ENCODE data around the gene AFMID.

AFMID gene

DNA sequence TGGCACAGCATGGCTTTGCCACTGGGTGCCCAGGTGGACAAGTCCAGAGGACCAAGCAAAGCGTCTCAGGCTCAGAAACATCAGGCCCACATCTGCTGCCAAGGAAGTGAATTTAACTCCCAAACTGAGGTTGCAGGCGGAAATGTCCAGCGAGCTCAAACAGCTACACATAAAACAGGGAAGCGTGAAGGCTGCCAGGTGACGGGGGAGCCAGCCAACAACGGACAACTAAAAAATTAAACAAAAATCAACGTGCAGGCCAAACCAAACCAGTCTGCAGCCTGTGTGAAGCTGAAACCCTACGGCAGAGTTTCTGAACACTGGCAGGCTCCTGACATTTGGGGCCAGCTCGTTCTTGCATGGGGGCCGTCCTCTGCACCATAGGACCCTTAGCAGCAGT lies 2.8 kb upstream of the AFMID start:
- TF ChIP-seq, protein P1, sequence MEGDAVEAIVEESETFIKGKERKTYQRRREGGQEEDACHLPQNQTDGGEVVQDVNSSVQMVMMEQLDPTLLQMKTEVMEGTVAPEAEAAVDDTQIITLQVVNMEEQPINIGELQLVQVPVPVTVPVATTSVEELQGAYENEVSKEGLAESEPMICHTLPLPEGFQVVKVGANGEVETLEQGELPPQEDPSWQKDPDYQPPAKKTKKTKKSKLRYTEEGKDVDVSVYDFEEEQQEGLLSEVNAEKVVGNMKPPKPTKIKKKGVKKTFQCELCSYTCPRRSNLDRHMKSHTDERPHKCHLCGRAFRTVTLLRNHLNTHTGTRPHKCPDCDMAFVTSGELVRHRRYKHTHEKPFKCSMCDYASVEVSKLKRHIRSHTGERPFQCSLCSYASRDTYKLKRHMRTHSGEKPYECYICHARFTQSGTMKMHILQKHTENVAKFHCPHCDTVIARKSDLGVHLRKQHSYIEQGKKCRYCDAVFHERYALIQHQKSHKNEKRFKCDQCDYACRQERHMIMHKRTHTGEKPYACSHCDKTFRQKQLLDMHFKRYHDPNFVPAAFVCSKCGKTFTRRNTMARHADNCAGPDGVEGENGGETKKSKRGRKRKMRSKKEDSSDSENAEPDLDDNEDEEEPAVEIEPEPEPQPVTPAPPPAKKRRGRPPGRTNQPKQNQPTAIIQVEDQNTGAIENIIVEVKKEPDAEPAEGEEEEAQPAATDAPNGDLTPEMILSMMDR (IDR thresholded peaks at IDR 0.05; ENCODE audit: low read depth, low read length, missing control alignments): no peak
- H3K4me3 ChIP-seq (ENCODE audit: low read depth, low read length): no peak overlapping the region
- DNase-seq (ENCODE audit: low read depth): no peak

DNA sequence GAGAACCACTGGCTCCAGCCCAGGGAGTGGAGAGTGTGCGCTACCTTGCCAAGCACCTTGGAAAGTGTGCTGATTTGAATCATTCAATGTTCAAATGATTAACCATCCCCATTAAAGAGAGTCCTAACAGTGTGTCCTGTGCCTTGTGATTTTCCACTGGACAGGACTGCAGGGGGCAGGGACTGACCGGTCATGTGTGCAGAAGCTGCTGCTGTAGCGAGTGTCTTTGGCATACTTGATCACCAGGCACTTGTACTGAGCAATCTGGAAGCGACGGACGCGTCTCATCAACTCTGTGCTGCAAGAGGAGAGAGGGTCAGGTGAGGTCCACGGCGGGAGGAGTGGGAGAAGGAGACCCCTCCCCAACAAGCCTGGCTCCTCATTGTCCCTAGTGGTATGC lies 2.3 kb upstream of the AFMID start:
- H3K4me3 ChIP-seq (ENCODE audit: low read depth, low read length): no peak overlapping the region
- TF ChIP-seq, protein P1 (IDR thresholded peaks at IDR 0.05; ENCODE audit: low read depth, low read length, missing control alignments): no peak
- DNase-seq (ENCODE audit: low read depth): no peak

DNA sequence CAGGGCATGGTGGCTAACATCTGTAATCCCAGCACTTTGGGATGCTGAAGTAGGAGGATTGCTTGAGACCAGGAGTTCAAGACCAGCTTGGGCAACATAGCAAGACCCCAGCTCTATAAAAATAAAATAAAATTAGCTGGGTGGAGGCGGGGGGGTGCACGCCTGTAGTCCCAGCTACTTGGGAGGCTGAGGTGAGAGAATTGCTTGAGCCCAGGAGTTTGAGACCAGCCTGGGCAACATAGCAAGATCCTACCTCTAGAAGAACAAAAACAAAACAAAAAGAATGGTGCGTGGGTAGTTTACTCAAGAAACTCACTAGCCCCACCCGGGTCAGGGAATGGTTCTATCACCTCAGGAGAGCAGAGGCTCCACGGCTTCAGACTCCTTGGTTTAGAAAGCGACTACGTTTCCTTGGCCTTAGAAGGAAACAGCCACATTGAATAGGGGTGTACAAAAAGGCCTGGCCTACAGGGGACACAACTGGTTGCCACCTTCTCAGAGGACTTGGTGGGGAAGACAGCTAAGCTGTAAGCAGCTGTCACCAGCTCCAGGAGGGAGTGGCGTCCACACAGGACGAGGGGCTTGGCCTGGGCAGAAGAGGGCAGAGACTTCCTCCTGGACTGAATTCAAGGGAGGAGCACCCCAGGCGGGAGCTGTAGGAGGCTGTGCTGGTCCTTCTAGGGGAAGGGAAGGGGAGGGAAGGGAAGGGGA lies 1.0 kb upstream of the AFMID start:
- peak overlapping the region; percentile 60 for H3K4me3 ChIP-seq (ENCODE audit: low read depth, low read length)
- TF ChIP-seq, protein P1 (IDR thresholded peaks at IDR 0.05; ENCODE audit: low read depth, low read length, missing control alignments): no peak
- DNase-seq (ENCODE audit: low read depth): no peak

DNA sequence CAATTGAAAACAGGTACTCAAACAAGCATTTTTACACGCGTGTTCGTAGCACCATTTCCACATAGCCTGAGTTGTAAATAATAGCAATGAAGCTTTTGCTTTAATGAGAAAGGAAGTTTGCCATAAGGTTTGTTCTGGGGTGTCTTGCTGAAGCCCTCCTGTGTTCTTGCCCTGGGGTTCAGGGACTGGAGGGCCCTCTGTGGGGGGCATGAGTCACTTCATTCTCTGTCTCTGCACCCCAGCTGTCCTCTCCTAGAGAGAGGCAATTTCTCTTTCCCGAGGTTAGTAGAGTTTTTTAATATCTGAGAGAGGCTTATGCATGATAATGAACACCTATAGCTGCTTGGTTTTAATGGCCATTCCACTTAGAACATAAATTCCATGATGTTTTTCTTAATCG lies 9.6 kb downstream of the AFMID start:
- H3K4me3 ChIP-seq (ENCODE audit: low read depth, low read length): no peak overlapping the region
- TF ChIP-seq, protein P1 (IDR thresholded peaks at IDR 0.05; ENCODE audit: low read depth, low read length, missing control alignments): no peak
- DNase-seq (ENCODE audit: low read depth): no peak

DNA sequence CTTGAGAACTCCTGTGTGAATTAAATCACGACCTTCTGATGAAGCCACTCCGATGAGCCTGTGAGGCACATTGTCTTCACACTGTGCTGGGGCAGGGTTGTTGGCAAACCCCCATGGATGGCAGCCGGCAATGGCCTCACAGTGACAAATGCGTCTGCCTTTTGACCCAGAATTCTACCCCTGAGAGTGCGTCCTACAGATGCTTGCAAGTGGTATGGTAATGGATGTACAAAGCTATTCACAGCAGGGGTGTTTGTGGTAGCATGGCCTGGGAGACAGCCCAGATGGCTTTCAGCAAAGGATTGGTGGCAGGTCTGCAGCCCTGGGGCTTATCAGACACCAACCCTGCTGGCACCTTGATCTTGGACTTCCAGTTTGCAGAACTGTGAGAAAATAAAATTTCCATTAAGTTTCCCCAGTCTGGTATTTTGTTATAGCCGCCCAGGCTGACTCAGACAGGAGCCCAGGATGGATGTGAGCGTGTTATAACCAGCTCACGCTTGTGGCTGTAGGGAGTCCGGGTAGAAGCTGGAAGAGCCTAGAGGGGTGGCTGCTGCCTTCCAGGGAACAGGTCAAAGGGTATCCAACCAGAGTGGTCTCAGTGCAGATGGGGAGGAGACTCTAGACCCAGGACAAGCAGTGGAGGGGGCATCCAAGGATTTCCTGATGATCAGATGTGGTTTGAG lies 10.1 kb downstream of the AFMID start:
- no peak overlapping the region for H3K4me3 ChIP-seq (ENCODE audit: low read depth, low read length)
- no peak for DNase-seq (ENCODE audit: low read depth)
- TF ChIP-seq, protein P1 (IDR thresholded peaks at IDR 0.05; ENCODE audit: low read depth, low read length, missing control alignments): no peak

DNA sequence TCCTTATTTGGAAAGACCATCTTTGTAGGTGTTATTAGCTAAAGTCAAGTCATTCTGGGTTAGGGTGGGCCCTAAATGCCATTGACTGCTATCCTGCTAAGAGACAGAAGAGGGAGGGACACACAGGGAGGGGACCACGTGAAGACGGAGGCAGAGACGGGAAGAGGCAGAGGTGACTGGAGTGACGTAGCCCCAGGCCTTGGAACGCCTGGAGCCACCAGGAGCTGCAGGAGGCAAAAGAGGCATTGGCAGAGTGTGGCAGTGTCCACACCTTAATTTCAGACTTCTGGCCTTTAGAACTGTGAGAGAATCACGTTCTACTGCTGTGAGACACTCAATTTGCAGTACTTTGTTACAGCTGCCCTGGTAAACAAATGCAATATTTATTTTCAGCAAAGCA lies 13.3 kb downstream of the AFMID start:
- TF ChIP-seq, protein P1 (IDR thresholded peaks at IDR 0.05; ENCODE audit: low read depth, low read length, missing control alignments): no peak
- DNase-seq (ENCODE audit: low read depth): no peak

DNA sequence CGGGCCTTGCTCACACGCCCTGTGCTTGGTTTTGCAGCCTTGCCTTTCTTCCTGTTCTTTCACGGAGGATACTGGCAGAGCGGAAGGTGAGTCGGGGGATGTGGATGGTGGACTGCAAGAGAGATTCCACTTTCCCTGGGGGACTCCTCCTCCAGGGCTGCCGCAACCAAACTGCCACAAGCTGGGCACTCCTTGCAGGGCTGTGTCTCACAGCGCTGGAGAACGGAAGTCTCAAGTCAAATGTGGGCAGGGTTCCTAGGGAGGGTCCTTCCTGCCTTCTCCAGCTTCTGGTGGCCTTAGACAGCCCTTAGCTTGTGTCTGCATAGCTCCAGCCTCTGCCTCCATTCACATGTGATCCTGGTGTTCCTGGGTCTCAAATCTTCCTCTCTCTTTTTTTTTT lies 15.5 kb downstream of the AFMID start:
- DNase-seq (ENCODE audit: low read depth): no peak
- H3K4me3 ChIP-seq (ENCODE audit: low read depth, low read length): no peak overlapping the region
- TF ChIP-seq, protein P1 (IDR thresholded peaks at IDR 0.05; ENCODE audit: low read depth, low read length, missing control alignments): no peak

More for the DNA sequence above, 13.3 kb downstream of the AFMID start:
- H3K4me3 ChIP-seq (ENCODE audit: low read depth, low read length): no peak overlapping the region

All from GM12864 (cell line).